Mammary epithelial cell (primary cell): ENCODE measurements around the gene VAV2.

Experiments used
- EZH2 ChIP-seq: IDR thresholded peaks from 2 replicates; pipeline ENCODE4 v1.6.1; 2012; ENCODE audit warnings: low read length, inconsistent platforms, borderline replicate concordance
- TF ChIP-seq, protein P1 (sequence below), 2 donors: IDR thresholded peaks in 1 of 2; conservative IDR thresholded peaks in 1 of 2; 2 replicates each; pipeline ENCODE4 v1.5.1; 2011 to 2012; ENCODE audit warnings: inconsistent platforms in 2 of 2, low read length in 2 of 2, mild to moderate bottlenecking in 2 of 2, control low read depth in 1 of 2, low read depth in 1 of 2; ENCODE audit not compliant: insufficient read depth in 1 of 2; ENCODE audit errors: extremely low read depth in 1 of 2

DNA sequence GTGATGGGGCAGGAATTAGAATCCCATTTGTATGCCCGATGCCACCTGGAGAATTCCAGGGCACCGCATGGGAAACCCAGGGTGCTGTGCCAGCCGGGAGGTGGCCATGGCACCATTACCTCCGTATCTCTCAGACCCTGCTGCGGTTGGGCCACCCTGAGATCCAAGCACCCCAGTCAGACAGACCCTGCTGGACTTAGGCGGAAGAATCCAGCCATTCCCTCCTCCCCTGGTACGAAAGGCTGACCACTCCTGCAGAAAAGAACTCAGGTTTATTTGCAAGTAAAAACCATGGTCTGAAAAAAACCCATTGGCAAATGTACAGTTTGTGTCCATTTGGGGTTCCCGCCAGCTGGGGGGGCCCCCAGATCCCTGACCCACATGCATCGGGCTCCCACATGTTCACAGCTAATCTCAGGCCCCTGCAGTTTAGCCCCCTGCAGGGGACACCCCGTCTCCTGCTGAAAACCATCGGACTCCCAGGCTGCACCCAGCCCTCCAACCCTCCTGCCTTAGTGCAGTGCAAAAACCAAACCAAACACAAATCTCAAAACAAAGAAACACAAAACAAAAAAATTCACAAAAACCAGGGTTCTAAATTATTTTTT is 230.4 kb downstream of the VAV2 start:
- TF ChIP-seq, protein P1, sequence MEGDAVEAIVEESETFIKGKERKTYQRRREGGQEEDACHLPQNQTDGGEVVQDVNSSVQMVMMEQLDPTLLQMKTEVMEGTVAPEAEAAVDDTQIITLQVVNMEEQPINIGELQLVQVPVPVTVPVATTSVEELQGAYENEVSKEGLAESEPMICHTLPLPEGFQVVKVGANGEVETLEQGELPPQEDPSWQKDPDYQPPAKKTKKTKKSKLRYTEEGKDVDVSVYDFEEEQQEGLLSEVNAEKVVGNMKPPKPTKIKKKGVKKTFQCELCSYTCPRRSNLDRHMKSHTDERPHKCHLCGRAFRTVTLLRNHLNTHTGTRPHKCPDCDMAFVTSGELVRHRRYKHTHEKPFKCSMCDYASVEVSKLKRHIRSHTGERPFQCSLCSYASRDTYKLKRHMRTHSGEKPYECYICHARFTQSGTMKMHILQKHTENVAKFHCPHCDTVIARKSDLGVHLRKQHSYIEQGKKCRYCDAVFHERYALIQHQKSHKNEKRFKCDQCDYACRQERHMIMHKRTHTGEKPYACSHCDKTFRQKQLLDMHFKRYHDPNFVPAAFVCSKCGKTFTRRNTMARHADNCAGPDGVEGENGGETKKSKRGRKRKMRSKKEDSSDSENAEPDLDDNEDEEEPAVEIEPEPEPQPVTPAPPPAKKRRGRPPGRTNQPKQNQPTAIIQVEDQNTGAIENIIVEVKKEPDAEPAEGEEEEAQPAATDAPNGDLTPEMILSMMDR (conservative IDR thresholded peaks at IDR 0.05 in 1 of 2, IDR thresholded peaks at IDR 0.05 in 1 of 2; ENCODE audit: extremely low read depth in 1 of 2, insufficient read depth in 1 of 2, low read depth in 1 of 2, low read length in 2 of 2): no peak
- no peak for TF ChIP-seq EZH2
